ENCODE data around the gene GPS2. TPM values are rescaled to one million over a fixed set of nuclear protein-coding genes. Genes with fewer than 3 reads are reported as not detected.

GPS2 gene
- total and polyA plus RNA-seq, 10 donors = 54.1 to 123 (median 68.1) TPM

- H3K36me3 ChIP-seq = peaks cover 0 to 11% (median 0%) of the 10 kb centered on the region in 6 donors
- no peaks in the 10 kb centered on the region for H3K27me3 ChIP-seq (replicated peaks in 1 of 7)
- peak within 1 kb of the TSS in 4 of 8 donors; percentile 26 to 94 (median 33) for H3K27ac ChIP-seq
- intact Hi-C loops (cut with DNase I; ENCODE audit: low total_unique reads) = loop anchor here (5.0 to 10.0 kb wide), 2 partner anchors 82 to 160 kb away; partner anchors contain the start of genes FGF11 and TMEM102
- DNase-seq = no peak
- WGBS, 5 donors = 60 to 77% (median 67%) methylated on average over 1 to 10 of the region's 10 CpGs
- peaks cover 27 to 68% (median 49%) of the 10 kb centered on the region in 6 donors for H3K4me1 ChIP-seq
- TF ChIP-seq POLR2A (IDR thresholded peaks at IDR 0.05) (no peak), CTCF (IDR thresholded peaks at IDR 0.05 in 8 of 11, conservative IDR thresholded peaks at IDR 0.05 in 3 of 11) (peak in 1 of 11 experiments; percentile 20), POLR2AphosphoS5 (IDR thresholded peaks at IDR 0.05) (peak in 1 of 3 donors; percentile 34)
- H3K9me3 ChIP-seq = no peaks in the 10 kb centered on the region
- H3K4me3 ChIP-seq = peak within 1 kb of the TSS in 1 of 8 donors; percentile 1
Observed at GRCh38 chr17:7355053-7355452, 39.9 kb upstream of the GPS2 start, which contains the start of gene TMEM95. TMEM95 (plus strand) TSS chr17:7355156; CDS start chr17:7355205, 49 bp downstream.

- Histone ChIP-seq H3K27me3 (replicated peaks in 1 of 7) (no peaks in the 10 kb centered on the region), H3K4me3 (no peak overlapping the region), H3K4me1 (peaks cover 32 to 75% (median 56%) of the 10 kb centered on the region in 6 donors), H3K36me3 (peaks cover 0 to 18% (median 0%) of the 10 kb centered on the region in 6 donors), H3K27ac (peak overlapping the region in 1 of 8 donors; percentile 94), H3K9me3 (no peaks in the 10 kb centered on the region)
- 78 to 93% (median 85%) methylated on average over 7 to 9 of the region's 9 CpGs for WGBS, 5 donors
- no peak for DNase-seq
- intact Hi-C loops (cut with DNase I; ENCODE audit: low total_unique reads) = loop anchor here (10.0 kb wide), 1 partner anchor 160 kb away; no protein-coding TSS in a partner anchor
- TF ChIP-seq CTCF (IDR thresholded peaks at IDR 0.05 in 8 of 11, conservative IDR thresholded peaks at IDR 0.05 in 3 of 11) = no peak
Observed at GRCh38 chr17:7354262-7354843, 39.2 kb upstream of the GPS2 start.

GRCh38 chr17:7352910-7353635 lies 37.9 kb upstream of the GPS2 start:
- no peak for TF ChIP-seq CTCF (IDR thresholded peaks at IDR 0.05 in 8 of 11, conservative IDR thresholded peaks at IDR 0.05 in 3 of 11)
- TF ChIP-seq POLR2A (IDR thresholded peaks at IDR 0.05) = no peak
- no peak for TF ChIP-seq POLR2AphosphoS5 (IDR thresholded peaks at IDR 0.05)
- 86 to 91% (median 89%) methylated on average over 26 to 37 of the region's 37 CpGs for WGBS, 5 donors
- Histone ChIP-seq H3K27me3 (replicated peaks in 1 of 7) (no peaks in the 10 kb centered on the region), H3K4me1 (peaks cover 32 to 88% (median 59%) of the 10 kb centered on the region in 6 donors), H3K36me3 (peaks cover 0 to 31% (median 5%) of the 10 kb centered on the region in 6 donors), H3K9me3 (no peaks in the 10 kb centered on the region), H3K27ac (peak overlapping the region in 6 of 8 donors; percentile 88 to 94 (median 92)), H3K4me3 (peak overlapping the region; percentile 58 to 88 (median 74))
- no peak for DNase-seq
- intact Hi-C loops (cut with DNase I; ENCODE audit: low total_unique reads) = loop anchor here (10.0 kb wide), 1 partner anchor 162 kb away; no protein-coding TSS in a partner anchor

GRCh38 chr17:7352503-7352889 lies 37.3 kb upstream of the GPS2 start:
- Histone ChIP-seq H3K27me3 (replicated peaks in 1 of 7) (no peaks in the 10 kb centered on the region), H3K9me3 (no peaks in the 10 kb centered on the region), H3K36me3 (peaks cover 0 to 37% (median 10%) of the 10 kb centered on the region in 6 donors), H3K27ac (peak overlapping the region; percentile 86 to 94 (median 91)), H3K4me1 (peaks cover 32 to 92% (median 59%) of the 10 kb centered on the region in 6 donors), H3K4me3 (peak overlapping the region; percentile 58 to 88 (median 74))
- DNase-seq = no peak
- 26 to 35% (median 29%) methylated on average over 10 of the region's 10 CpGs for WGBS, 5 donors
- intact Hi-C loops (cut with DNase I; ENCODE audit: low total_unique reads) = loop anchor here (10.0 kb wide), 1 partner anchor 162 kb away; no protein-coding TSS in a partner anchor
- no peak for TF ChIP-seq POLR2A (IDR thresholded peaks at IDR 0.05)
- peak in 3 of 11 experiments; percentile 22 to 40 (median 25) for TF ChIP-seq CTCF (IDR thresholded peaks at IDR 0.05 in 8 of 11, conservative IDR thresholded peaks at IDR 0.05 in 3 of 11)
- no peak for TF ChIP-seq POLR2AphosphoS5 (IDR thresholded peaks at IDR 0.05)

Data from spleen (tissue), 11 donors.